Hepatocyte (in vitro differentiated cells): ENCODE data around the gene GPR32.
"Not testable (repeated sequence)": the region's sequence is repeated elsewhere in the genome, so short reads cannot be mapped to it uniquely, and the experiment has no call there.

Experiments
- CTCF ChIP-seq: fragments of 200-600 bp; sonication (generic); IDR thresholded peaks from 2 replicates; pipeline ENCODE4 v1.5.1; 2016; ENCODE audit warnings: antibody characterized with exemption, mild to moderate bottlenecking; ENCODE audit not compliant: poor library complexity
- EZH2phosphoT487 ChIP-seq: fragments of 200-600 bp; sonication (generic); IDR thresholded peaks from one replicate; pipeline ENCODE4 v1.6.1; 2018; ENCODE audit warnings: antibody characterized with exemption, mild to moderate bottlenecking, low read depth, moderate library complexity; ENCODE audit not compliant: unreplicated experiment, severe bottlenecking

- not testable (repeated sequence) for TF ChIP-seq CTCF, EZH2phosphoT487
Measured at GRCh38 chr19:50747141-50747540, 23.1 kb upstream of the GPR32 start.
